Activated CD8-positive, alpha-beta memory T cell treated with anti-CD3 and anti-CD28 coated beads, Interleukin-2, amount 50 U/mL, for 48 hours (primary cell): ENCODE results near the gene TEAD1.

Experiments
- DNase-seq: peaks from one replicate; pipeline ENCODE4 v3.0.0-alpha.2; 2020

The TEAD1 gene

GRCh38 chr11:12715941-12716340, 41.7 kb downstream of the TEAD1 start:
- DNase-seq, result no peak

GRCh38 chr11:12716816-12717215, 42.6 kb downstream of the TEAD1 start:
- no peak for DNase-seq

- peak; percentile 64 for DNase-seq
Measured at GRCh38 chr11:12717851-12718291, 43.6 kb downstream of the TEAD1 start.

DNA sequence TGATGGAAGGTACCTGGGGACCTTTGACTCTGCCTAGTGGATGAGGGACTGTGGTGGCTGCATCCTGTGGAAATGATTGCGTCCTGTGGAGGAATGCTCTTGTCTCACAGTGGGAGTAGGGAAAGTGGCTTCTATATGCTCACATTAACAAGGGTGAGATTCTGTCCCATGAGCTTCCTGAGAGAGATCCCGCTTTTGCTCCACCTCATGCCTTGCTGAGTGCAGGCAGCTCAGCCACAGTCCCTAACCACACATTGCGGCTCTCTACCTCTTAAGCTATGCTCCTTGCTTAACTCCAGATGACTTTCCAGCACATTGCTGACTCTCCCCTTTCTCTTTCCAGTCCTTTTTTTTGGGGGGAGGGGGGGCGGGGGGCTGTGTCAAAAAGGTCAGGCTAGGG, 45.0 kb downstream of the TEAD1 start:
- no peak for DNase-seq

- DNase-seq, result no peak
Measured at GRCh38 chr11:12721816-12722604, 47.8 kb downstream of the TEAD1 start.

DNA sequence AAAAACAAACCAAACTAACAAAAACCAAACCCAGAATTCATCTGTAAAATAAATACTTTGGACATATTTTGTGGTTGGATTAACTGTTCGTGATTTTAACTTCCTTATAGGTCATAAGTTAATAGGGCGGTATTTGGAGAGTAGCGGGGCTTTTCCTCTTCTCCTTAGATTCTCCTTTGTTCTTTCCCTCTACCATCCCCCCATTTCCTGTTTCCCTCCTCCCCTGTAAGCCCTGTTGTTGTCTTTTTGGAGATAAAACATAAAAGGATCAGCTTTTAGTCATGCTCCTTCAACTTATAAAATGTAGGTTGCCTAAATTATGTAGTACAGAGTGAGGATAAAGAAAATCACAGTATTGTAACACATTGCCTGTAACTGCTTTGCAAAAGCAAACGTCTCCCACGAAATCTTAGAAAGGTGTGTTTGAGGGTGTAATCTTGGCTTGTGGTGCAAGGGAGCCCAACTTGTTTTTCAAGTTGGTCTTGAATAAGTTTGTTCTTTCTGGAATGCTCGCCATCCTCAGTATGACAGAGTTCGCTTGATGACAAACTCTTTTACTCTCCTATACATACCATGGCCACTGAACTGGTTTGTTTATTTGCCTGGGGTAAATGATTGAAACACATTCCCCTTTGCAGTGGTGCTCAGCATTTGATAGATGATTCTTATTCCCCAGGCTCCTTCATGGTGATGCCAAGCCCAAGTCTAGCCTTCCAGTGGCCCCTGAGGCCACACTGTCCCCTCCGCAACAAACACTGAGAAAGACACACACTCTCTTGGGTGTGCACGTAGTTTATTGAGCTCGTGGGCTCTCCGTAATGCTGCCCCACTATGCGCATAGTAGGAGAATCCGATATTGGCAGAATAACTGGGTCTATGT, 49.4 kb downstream of the TEAD1 start:
- no peak for DNase-seq

GRCh38 chr11:12724301-12725054, 50.3 kb downstream of the TEAD1 start:
- no peak for DNase-seq

GRCh38 chr11:12725055-12725862, 51.0 kb downstream of the TEAD1 start:
- DNase-seq, result no peak

GRCh38 chr11:12725863-12726682, 51.9 kb downstream of the TEAD1 start:
- no peak for DNase-seq

DNA sequence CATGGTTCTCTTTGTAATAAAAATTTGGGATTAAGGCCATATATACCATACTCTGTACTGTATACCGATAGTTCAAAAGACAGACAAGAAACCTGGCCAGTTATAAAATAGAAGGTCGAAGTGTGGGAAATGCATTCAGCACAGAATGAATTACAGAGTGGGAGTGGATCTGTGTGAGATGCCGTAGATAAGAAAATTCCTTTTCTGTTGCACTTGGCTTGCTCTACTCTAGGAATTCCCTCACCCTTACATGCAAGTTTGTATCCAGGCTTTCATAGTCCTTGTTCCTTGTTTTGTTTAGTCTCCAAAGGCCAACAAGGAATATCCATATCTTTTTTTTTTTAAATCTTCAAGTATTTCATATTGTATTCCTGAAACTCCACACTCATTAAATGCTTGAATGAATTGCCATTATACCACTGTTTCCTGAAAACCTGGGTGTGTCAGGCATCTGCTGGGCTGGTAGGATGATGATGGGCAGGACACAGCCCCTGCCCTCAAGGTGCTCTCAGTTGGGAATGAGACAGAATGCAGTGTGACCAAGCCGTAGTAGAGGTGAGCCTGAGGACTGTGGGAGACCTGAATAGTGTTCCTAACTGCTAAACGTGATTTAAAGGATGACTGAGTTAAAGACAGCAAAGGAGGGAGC, 53.5 kb downstream of the TEAD1 start:
- no peak for DNase-seq

- no peak for DNase-seq
Measured at GRCh38 chr11:12728417-12728816, 54.2 kb downstream of the TEAD1 start.

DNA sequence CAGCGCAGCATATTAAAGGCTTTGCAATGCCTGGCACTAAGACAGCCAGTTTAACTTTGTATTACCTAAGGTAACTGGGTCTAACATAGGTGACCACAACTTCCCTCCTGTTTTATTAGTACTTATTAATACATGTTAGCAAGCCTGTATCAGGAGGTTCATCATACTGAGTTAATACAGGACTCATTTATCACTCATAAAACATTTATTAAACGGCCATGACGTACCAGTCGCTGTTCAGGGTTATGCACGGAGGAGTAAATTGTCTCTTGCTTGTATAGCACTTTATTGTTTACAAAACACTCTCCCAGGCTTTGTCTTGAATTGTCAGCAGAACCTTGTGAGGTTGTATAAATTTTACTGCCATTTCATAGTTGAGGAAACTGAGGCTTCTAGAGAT, 55.7 kb downstream of the TEAD1 start:
- DNase-seq, result no peak

DNA sequence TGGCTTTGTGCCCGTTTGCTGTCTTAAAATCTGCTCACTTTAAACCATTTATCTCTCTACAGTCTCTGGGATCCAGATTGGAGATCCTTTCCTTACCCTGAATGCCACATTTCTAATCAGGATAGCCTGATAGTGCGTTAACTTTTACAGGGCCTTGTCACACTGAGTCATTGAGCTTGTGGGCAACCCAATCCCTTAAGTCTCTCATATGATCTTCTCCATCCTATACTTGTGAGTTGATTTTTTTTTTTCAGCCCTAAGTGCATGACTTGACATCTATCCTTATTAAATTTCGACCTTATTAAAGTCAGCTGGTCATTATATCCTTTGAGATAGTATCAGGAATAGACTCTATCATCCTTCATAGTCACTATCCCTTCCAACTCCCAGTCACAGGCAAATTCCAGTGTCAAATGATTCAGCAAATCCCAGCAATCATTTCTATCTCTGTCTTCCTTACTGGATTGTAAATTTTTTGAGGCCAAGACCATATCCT, 57.7 kb downstream of the TEAD1 start:
- DNase-seq, result no peak

DNA sequence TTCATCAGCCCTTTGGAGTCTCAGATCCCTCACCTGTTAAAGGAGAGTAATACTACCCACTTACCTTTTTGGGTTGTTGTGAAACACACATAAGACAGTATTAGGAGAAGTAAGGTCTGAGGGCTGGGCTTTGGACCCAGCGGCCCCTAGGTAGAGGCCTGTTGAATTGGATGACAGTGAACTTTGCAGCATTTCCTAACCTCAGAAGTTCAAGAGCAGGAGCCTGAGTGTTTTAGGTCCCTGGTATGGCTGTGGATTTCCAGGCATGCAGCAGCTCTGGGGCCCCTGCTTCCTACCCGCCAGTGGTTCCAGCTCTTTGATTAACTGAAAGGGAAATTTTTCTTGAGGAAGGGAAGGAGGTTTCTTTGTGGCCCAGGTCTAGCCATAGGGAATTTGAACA, 58.9 kb downstream of the TEAD1 start:
- no peak for DNase-seq

DNA sequence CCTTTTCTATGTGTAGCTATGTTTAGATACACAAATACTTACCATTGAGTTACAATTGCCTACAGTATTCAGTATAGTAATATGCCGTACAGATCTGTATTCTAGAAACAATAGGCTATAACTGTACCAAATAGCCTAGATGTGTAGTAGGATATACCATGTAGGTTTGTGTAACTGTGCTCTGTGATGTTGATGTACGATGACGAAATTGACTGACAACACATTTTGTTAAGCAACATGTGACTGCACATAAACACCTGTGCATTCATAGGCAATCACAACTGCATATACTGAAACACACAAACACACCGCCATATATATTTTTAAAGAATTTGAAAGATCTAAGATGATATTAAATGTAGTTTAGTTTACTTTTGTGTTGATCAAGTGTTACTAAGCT, 60.4 kb downstream of the TEAD1 start:
- no peak for DNase-seq

DNA sequence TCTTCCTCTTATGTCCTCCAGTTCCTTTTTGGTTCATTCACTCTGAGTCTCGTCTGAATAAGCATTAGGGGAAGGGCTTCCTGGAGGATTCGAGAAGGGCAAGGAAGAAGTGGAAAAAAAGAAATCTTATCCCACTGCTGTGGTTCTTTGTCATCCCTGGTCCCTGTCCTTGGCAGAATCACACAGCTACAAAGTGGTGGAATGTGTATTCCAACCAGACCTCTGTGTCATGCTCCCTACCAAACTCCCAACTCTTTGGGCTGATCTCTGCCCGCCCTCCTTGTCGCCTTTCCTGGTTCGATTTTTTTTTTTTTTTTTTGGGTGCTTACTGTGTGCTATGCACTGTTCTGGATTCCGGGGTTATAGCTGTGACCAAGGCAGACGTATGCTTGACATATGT, 61.0 kb downstream of the TEAD1 start:
- no peak for DNase-seq

DNA sequence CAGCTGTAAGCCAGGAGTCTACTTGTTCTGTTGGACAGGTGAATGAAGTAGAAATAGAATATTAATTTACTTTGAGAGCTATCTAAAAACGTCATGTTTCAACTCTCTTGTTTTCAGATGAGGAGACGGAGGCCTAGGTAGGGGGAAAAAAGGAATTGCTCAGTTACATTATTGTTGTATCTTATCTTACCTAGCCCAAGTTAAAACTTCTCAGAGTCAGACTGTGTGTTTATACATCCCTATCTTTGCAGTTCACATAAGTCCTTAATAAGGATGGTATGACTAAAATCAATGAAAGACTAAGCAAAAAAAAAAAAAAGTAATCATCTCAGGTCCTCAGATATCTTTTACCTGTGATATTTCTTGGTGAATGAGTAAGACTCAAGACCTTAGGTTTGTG, 62.8 kb downstream of the TEAD1 start:
- DNase-seq, result no peak

GRCh38 chr11:12741671-12742216, 67.5 kb downstream of the TEAD1 start:
- DNase-seq, result no peak

GRCh38 chr11:12743834-12744449, 69.7 kb downstream of the TEAD1 start:
- no peak for DNase-seq
